Adrenal gland (tissue), 5 donors: ENCODE results near the gene IL1RAPL2.

Experiments used
- POLR2A ChIP-seq, 2 donors: fragments of 450-650 bp; IDR thresholded peaks; one replicate each; pipeline ENCODE4 v1.6.1; 2017; ENCODE audit warnings: antibody characterized with exemption in 2 of 2, mild to moderate bottlenecking in 2 of 2, moderate library complexity in 1 of 2
- TF ChIP-seq, protein P1 (sequence below), 6 experiments: fragments of 450-650 bp in 4 of 6; fragments of 200-600 bp in 2 of 6; sonication (generic) in 1 of 6; IDR thresholded peaks; 1 replicate in 5 of 6; 2 replicates in 1 of 6; pipeline versions ENCODE4 v1.5.1 to v1.8.0; 2016 to 2021; ENCODE audit warnings: antibody characterized with exemption in 6 of 6, mild to moderate bottlenecking in 2 of 6, moderate library complexity in 1 of 6
- donor health status: DM: no; HTN: no; CAD: no.

DNA sequence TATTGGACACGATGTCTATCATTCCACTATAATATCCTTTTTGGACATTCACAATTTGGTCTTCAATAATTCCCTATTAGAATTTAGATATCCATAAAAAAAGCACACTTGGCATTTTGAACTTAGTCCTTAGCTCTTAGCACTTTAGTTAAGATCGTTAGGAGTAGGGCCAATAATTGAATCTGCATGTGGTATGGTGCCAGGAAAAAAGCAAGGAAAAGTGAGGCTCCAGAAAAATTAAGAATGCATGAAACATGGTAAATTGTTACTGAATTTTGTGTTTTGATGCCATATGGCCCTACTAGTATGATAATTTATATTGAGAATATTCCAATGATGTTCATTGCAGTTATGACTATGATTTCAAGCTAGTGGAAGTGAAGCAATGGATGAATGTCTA, 708.1 kb downstream of the IL1RAPL2 start:
- TF ChIP-seq, protein P1, sequence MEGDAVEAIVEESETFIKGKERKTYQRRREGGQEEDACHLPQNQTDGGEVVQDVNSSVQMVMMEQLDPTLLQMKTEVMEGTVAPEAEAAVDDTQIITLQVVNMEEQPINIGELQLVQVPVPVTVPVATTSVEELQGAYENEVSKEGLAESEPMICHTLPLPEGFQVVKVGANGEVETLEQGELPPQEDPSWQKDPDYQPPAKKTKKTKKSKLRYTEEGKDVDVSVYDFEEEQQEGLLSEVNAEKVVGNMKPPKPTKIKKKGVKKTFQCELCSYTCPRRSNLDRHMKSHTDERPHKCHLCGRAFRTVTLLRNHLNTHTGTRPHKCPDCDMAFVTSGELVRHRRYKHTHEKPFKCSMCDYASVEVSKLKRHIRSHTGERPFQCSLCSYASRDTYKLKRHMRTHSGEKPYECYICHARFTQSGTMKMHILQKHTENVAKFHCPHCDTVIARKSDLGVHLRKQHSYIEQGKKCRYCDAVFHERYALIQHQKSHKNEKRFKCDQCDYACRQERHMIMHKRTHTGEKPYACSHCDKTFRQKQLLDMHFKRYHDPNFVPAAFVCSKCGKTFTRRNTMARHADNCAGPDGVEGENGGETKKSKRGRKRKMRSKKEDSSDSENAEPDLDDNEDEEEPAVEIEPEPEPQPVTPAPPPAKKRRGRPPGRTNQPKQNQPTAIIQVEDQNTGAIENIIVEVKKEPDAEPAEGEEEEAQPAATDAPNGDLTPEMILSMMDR (IDR thresholded peaks at IDR 0.05) = no peak
- TF ChIP-seq POLR2A (IDR thresholded peaks at IDR 0.05) = no peak
